EH (cell line): ENCODE data around the gene GCLC.
"Not testable (repeated sequence)": the region's sequence is repeated elsewhere in the genome, so short reads cannot be mapped to it uniquely, and the experiment has no call there.

Experiments
- DNase-seq: peaks from one replicate; pipeline ENCODE4 v3.0.0-alpha.2; 2015; ENCODE audit warnings: low read depth

Gene GCLC

GRCh38 chr6:53492860-53493634 is 51.9 kb downstream of the GCLC start:
- peak; percentile 67 for DNase-seq

GRCh38 chr6:53487080-53487479 is 57.8 kb downstream of the GCLC start:
- peak; percentile 22 for DNase-seq

GRCh38 chr6:53486679-53487078 is 58.2 kb downstream of the GCLC start:
- DNase-seq, result no peak

GRCh38 chr6:53484476-53485280 is 60.2 kb downstream of the GCLC start:
- peak; percentile 70 for DNase-seq

GRCh38 chr6:53483423-53484353 is 61.2 kb downstream of the GCLC start:
- peak; percentile 14 for DNase-seq

GRCh38 chr6:53481323-53481722 is 63.6 kb downstream of the GCLC start:
- DNase-seq, result no peak

GRCh38 chr6:53480774-53481173 is 64.1 kb downstream of the GCLC start:
- DNase-seq, result not testable (repeated sequence)

- DNase-seq, result no peak
These were observed 65.0 kb downstream of the GCLC start for GRCh38 chr6:53479871-53480270.

- peak; percentile 74 for DNase-seq
These were observed 67.9 kb downstream of the GCLC start for GRCh38 chr6:53476964-53477363.

GRCh38 chr6:53474010-53474409 is 70.9 kb downstream of the GCLC start:
- DNase-seq, result peak; percentile 12

- DNase-seq, result no peak
These were observed 75.7 kb downstream of the GCLC start for GRCh38 chr6:53469163-53469562.

GRCh38 chr6:53466257-53466656 is 78.6 kb downstream of the GCLC start:
- DNase-seq, result peak; percentile 46

GRCh38 chr6:53465732-53466131 is 79.2 kb downstream of the GCLC start:
- peak; percentile 54 for DNase-seq

GRCh38 chr6:53464927-53465460 is 79.9 kb downstream of the GCLC start:
- DNase-seq, result peak; percentile 42

GRCh38 chr6:53464483-53464882 is 80.4 kb downstream of the GCLC start:
- no peak for DNase-seq

- no peak for DNase-seq
These were observed 83.2 kb downstream of the GCLC start for GRCh38 chr6:53461696-53462095.

- DNase-seq, result peak; percentile 16
These were observed 83.8 kb downstream of the GCLC start for GRCh38 chr6:53461041-53461656.

GRCh38 chr6:53458105-53458866 is 86.6 kb downstream of the GCLC start:
- no peak for DNase-seq

GRCh38 chr6:53456809-53457208 is 88.1 kb downstream of the GCLC start:
- no peak for DNase-seq

- no peak for DNase-seq
These were observed 89.2 kb downstream of the GCLC start for GRCh38 chr6:53455678-53456077.

GRCh38 chr6:53451165-53451564 is 93.7 kb downstream of the GCLC start:
- no peak for DNase-seq
